NCI-H748 (cell line): ENCODE data around the gene TAGAP.
A peak's percentile ranks its signal among the peaks of the same experiment; 100 is the strongest.
"Not testable (repeated sequence)": the region's sequence is repeated elsewhere in the genome, so short reads cannot be mapped to it uniquely, and the experiment has no call there.

Source experiments
- DNase-seq: peaks from one replicate; lab custom pipeline; 2025; ENCODE audit not compliant: unreplicated experiment; lab: John Stamatoyannopoulos, UW

TAGAP gene

GRCh38 chr6:159017757-159018559 lies 26.8 kb downstream of the TAGAP start:
- DNase-seq = no peak

GRCh38 chr6:159014406-159014805 lies 30.4 kb downstream of the TAGAP start:
- no peak for DNase-seq

- DNase-seq = no peak
Observed at GRCh38 chr6:159013229-159013628, 31.6 kb downstream of the TAGAP start.

GRCh38 chr6:159012201-159012600 lies 32.6 kb downstream of the TAGAP start:
- no peak for DNase-seq

- not testable (repeated sequence) for DNase-seq
Observed at GRCh38 chr6:159010037-159010612, 34.7 kb downstream of the TAGAP start.

- peak; percentile 48 for DNase-seq
Observed at GRCh38 chr6:159008656-159009288, 36.0 kb downstream of the TAGAP start.

- DNase-seq = no peak
Observed at GRCh38 chr6:159007510-159007909, 37.3 kb downstream of the TAGAP start.

- no peak for DNase-seq
Observed at GRCh38 chr6:159005436-159005835, 39.4 kb downstream of the TAGAP start.

- DNase-seq = no peak
Observed at GRCh38 chr6:159004592-159004991, 40.2 kb downstream of the TAGAP start.

- no peak for DNase-seq
Observed at GRCh38 chr6:159002432-159003155, 42.2 kb downstream of the TAGAP start.

- peak; percentile 98 for DNase-seq
Observed at GRCh38 chr6:158999666-159000403, 45.0 kb downstream of the TAGAP start, which contains the start of gene RSPH3. TSS of gene RSPH3 (minus strand) at chr6:159000202. CDS start at chr6:158999550, 652 bp downstream.

GRCh38 chr6:158999154-158999665 lies 45.6 kb downstream of the TAGAP start:
- DNase-seq = no peak

- no peak for DNase-seq
Observed at GRCh38 chr6:158996856-158997255, 47.9 kb downstream of the TAGAP start.

GRCh38 chr6:158993639-158994038 lies 51.2 kb downstream of the TAGAP start:
- no peak for DNase-seq

- DNase-seq = no peak
Observed at GRCh38 chr6:158991017-158991723, 53.6 kb downstream of the TAGAP start.

- DNase-seq = not testable (repeated sequence)
Observed at GRCh38 chr6:158989711-158990110, 55.1 kb downstream of the TAGAP start.

GRCh38 chr6:158988477-158988876 lies 56.3 kb downstream of the TAGAP start:
- no peak for DNase-seq

- DNase-seq = no peak
Observed at GRCh38 chr6:158987657-158988056, 57.1 kb downstream of the TAGAP start.
